Testis (tissue), 2 donors: Measurements from ENCODE around the gene FXYD3.

ENCODE experiments used
- POLR2A ChIP-seq: fragments of 450-650 bp; IDR thresholded peaks from one replicate; pipeline ENCODE4 v1.6.1; 2017; ENCODE audit warnings: antibody characterized with exemption, mild to moderate bottlenecking, moderate library complexity
- TF ChIP-seq, protein P1 (sequence below), 3 experiments: fragments of 450-650 bp in 2 of 3; fragments of 200-600 bp in 1 of 3; sonication (generic) in 1 of 3; IDR thresholded peaks; one replicate each; pipeline ENCODE4 v1.5.1; 2016 to 2019; ENCODE audit warnings: antibody characterized with exemption in 3 of 3, mild to moderate bottlenecking in 2 of 3, moderate library complexity in 1 of 3

- TF ChIP-seq, protein P1, sequence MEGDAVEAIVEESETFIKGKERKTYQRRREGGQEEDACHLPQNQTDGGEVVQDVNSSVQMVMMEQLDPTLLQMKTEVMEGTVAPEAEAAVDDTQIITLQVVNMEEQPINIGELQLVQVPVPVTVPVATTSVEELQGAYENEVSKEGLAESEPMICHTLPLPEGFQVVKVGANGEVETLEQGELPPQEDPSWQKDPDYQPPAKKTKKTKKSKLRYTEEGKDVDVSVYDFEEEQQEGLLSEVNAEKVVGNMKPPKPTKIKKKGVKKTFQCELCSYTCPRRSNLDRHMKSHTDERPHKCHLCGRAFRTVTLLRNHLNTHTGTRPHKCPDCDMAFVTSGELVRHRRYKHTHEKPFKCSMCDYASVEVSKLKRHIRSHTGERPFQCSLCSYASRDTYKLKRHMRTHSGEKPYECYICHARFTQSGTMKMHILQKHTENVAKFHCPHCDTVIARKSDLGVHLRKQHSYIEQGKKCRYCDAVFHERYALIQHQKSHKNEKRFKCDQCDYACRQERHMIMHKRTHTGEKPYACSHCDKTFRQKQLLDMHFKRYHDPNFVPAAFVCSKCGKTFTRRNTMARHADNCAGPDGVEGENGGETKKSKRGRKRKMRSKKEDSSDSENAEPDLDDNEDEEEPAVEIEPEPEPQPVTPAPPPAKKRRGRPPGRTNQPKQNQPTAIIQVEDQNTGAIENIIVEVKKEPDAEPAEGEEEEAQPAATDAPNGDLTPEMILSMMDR (IDR thresholded peaks at IDR 0.05) = no peak
- no peak for TF ChIP-seq POLR2A
These were observed 33.8 kb downstream of the FXYD3 start for GRCh38 chr19:35149463-35149862.
